KMS-11 (cell line): ENCODE data around the gene PGGHG.

Experiments used
- H2AFZ ChIP-seq: fragments of 200-600 bp; sonication (generic); 2 replicates; pipeline ENCODE4 v1.6.1; 2016; ENCODE audit warnings: antibody characterized with exemption, mixed run types, low read depth
- H3K27ac ChIP-seq: fragments of 200-600 bp; sonication (generic); 2 replicates; pipeline ENCODE4 v1.6.1; 2016; ENCODE audit warnings: mild to moderate bottlenecking, mixed run types
- H3K27me3 ChIP-seq: fragments of 200-600 bp; sonication (generic); 2 replicates; pipeline ENCODE4 v1.6.1; 2017; ENCODE audit warnings: mild to moderate bottlenecking, low read depth, mixed run types, moderate library complexity; ENCODE audit not compliant: insufficient read depth
- H3K36me3 ChIP-seq: fragments of 200-600 bp; sonication (generic); 2 replicates; pipeline ENCODE4 v1.6.1; 2017; ENCODE audit warnings: mild to moderate bottlenecking, mixed run types; ENCODE audit not compliant: insufficient read depth
- H3K4me1 ChIP-seq: fragments of 200-600 bp; sonication (generic); 2 replicates; pipeline ENCODE4 v1.6.1; 2016; ENCODE audit warnings: mild to moderate bottlenecking, low read depth, mixed run types; ENCODE audit not compliant: poor library complexity, severe bottlenecking
- H3K4me2 ChIP-seq: fragments of 200-600 bp; sonication (generic); 2 replicates; pipeline ENCODE4 v1.7.0; 2016; ENCODE audit warnings: mild to moderate bottlenecking, mixed run types
- H3K4me3 ChIP-seq: fragments of 200-600 bp; sonication (generic); IDR thresholded peaks from 2 replicates; pipeline ENCODE4 v1.6.1; 2017; ENCODE audit warnings: low read depth, low read length, mixed read lengths; ENCODE audit not compliant: insufficient read depth
- H3K79me2 ChIP-seq: fragments of 200-600 bp; sonication (generic); 2 replicates; pipeline ENCODE4 v1.6.1; 2016; ENCODE audit warnings: low read depth, mixed run types; ENCODE audit not compliant: insufficient read depth
- H3K9ac ChIP-seq: fragments of 200-600 bp; sonication (generic); 2 replicates; pipeline ENCODE4 v1.6.1; 2016; ENCODE audit warnings: mild to moderate bottlenecking, mixed run types
- H4K20me1 ChIP-seq: fragments of 200-600 bp; sonication (generic); 2 replicates; pipeline ENCODE4 v1.6.1; 2016; ENCODE audit warnings: mild to moderate bottlenecking, mixed run types; ENCODE audit not compliant: insufficient read depth
- TF ChIP-seq, protein P1 (sequence below): fragments of 200-600 bp; sonication (generic); conservative IDR thresholded peaks from 2 replicates; pipeline ENCODE4 v1.6.1; 2017; ENCODE audit warnings: low read depth, mild to moderate bottlenecking, antibody characterized with exemption, low read length, moderate library complexity, mixed read lengths

PGGHG gene

GRCh38 chr11:255816-256215, 33.1 kb upstream of the PGGHG start:
- no peak overlapping the region for H3K4me2 ChIP-seq
- H3K79me2 ChIP-seq: no peaks in the 10 kb centered on the region
- no peaks in the 10 kb centered on the region for H4K20me1 ChIP-seq
- H3K9ac ChIP-seq: no peak overlapping the region
- H3K4me3 ChIP-seq: no peak overlapping the region
- no peak overlapping the region for H2AFZ ChIP-seq
- no peaks in the 10 kb centered on the region for H3K27me3 ChIP-seq
- no peaks in the 10 kb centered on the region for H3K36me3 ChIP-seq
- no peaks in the 10 kb centered on the region for H3K4me1 ChIP-seq
- TF ChIP-seq, protein P1, sequence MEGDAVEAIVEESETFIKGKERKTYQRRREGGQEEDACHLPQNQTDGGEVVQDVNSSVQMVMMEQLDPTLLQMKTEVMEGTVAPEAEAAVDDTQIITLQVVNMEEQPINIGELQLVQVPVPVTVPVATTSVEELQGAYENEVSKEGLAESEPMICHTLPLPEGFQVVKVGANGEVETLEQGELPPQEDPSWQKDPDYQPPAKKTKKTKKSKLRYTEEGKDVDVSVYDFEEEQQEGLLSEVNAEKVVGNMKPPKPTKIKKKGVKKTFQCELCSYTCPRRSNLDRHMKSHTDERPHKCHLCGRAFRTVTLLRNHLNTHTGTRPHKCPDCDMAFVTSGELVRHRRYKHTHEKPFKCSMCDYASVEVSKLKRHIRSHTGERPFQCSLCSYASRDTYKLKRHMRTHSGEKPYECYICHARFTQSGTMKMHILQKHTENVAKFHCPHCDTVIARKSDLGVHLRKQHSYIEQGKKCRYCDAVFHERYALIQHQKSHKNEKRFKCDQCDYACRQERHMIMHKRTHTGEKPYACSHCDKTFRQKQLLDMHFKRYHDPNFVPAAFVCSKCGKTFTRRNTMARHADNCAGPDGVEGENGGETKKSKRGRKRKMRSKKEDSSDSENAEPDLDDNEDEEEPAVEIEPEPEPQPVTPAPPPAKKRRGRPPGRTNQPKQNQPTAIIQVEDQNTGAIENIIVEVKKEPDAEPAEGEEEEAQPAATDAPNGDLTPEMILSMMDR: no peak
- no peak overlapping the region for H3K27ac ChIP-seq

DNA sequence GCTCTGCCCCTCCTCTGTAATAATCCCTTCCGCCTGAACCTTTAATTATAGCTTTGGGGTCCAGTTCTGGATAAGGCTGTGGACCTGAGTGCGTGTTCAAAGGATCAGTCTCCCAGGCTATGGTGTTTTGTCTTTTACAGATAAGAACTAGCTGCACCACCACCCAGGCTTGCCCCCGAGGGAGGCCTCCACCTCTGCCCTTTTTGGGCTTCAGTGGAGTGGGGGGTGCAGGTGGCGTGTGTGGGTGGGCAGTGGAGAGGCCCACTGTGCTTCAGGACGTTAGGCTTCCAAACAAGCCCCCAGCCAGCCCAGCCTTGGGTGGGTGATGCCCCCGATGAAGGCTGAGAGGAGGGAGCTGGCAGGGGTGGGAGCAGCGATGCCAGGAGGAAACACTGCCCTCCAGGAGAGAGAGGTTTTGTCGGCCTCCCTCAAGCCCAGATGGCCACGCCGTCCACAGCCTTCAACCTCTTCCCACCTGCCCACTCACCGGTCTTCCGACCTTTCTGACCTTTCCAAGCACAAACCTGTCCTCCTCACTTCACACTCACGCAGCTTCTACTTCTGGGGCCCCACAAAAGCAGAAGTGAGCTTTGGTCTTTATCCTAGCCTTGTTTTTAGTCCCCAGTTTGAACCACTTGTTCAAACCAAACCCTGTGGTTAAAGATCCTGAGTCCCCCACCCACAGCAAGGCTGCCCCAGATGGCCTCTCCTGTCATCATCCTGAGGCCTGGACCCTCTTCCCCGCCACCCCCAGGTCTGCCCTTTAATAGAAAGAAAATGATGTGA, 31.8 kb upstream of the PGGHG start:
- Histone ChIP-seq H3K27ac (no peak overlapping the region), H2AFZ (no peak overlapping the region), H3K4me2 (no peak overlapping the region), H3K4me3 (no peak overlapping the region), H3K79me2 (no peaks in the 10 kb centered on the region), H3K4me1 (no peaks in the 10 kb centered on the region), H3K9ac (no peak overlapping the region), H4K20me1 (no peaks in the 10 kb centered on the region), H3K27me3 (no peaks in the 10 kb centered on the region), H3K36me3 (no peaks in the 10 kb centered on the region)
- TF ChIP-seq, protein P1: no peak

DNA sequence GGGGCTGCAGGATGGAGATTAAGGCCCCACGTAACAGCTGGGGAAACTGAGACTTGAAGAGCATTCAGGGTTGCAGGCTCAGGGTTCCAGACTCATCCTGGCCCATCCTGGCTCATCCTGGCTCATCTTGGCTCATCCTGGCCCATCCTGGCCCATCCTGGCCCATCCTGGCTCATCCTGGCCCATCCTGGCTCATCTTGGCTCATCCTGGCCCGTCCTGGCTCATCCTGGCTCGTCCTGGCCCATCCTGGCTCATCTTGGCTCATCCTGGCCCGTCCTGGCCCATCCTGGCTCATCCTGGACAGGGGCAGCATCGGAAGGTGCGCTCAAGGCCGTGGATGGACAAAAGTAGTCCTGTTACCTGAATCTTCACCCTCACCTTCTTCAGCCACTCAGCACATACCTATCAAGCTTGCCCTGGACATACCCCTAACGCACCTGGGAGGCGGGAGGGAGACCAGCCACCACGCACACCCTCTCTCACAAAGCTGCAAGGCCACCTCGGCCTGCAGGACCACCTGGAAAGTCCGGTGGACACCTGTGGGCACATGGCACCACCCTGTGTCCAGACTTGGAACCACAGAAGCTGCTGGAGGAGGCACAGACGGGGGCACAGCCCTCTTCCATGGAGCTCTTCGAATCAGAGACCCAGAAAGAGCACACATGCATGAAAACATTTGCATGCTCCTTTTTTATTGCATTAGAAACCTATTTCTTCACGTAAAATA, 31.0 kb upstream of the PGGHG start:
- Histone ChIP-seq H3K27me3 (no peaks in the 10 kb centered on the region), H3K9ac (no peak overlapping the region), H3K79me2 (no peaks in the 10 kb centered on the region), H4K20me1 (no peaks in the 10 kb centered on the region), H3K4me3 (no peak overlapping the region), H3K4me1 (no peaks in the 10 kb centered on the region), H2AFZ (no peak overlapping the region), H3K27ac (no peak overlapping the region), H3K36me3 (no peaks in the 10 kb centered on the region), H3K4me2 (no peak overlapping the region)
- TF ChIP-seq, protein P1: no peak

GRCh38 chr11:259413-259812, 29.5 kb upstream of the PGGHG start:
- H3K9ac ChIP-seq: no peak overlapping the region
- H3K4me1 ChIP-seq: peaks cover 7% of the 10 kb centered on the region
- no peaks in the 10 kb centered on the region for H3K36me3 ChIP-seq
- no peak overlapping the region for H3K4me3 ChIP-seq
- H3K27ac ChIP-seq: no peak overlapping the region
- no peaks in the 10 kb centered on the region for H3K27me3 ChIP-seq
- no peak overlapping the region for H2AFZ ChIP-seq
- H3K4me2 ChIP-seq: no peak overlapping the region
- H4K20me1 ChIP-seq: no peaks in the 10 kb centered on the region
- TF ChIP-seq, protein P1: no peak
- H3K79me2 ChIP-seq: no peaks in the 10 kb centered on the region
